ENCODE data around the gene HSD17B8. TPM values are rescaled to one million over a fixed set of nuclear protein-coding genes. Genes with fewer than 3 reads are reported as not detected.

The HSD17B8 gene
- total RNA-seq, 4 donors from 2014 or later: 30.2 to 79.4 (median 40.9) TPM

DNA sequence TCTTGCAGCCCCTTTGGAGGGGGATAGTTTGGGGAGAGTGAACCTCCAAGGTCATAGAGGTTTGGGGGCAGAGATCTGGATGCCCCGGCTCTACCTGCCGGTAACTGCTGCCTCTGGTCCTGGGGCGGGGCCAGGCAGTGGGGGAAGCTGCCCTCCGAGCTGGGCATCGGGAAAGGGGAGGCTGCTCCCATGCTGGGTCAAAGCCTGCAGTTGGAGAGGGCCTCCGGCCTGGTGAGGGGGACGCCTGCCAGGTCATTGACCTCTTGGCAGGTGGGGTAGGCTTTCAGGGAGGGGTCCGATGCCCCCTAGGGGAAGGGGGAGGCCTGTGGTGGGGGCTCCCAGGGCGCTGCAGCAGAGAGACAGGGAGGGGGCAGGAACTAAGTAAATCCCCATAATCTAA, 19.3 kb upstream of the HSD17B8 start:
- Histone ChIP-seq H3K27me3 (no peaks in the 10 kb centered on the region), H3K27ac (no peak overlapping the region), H3K36me3 (no peaks in the 10 kb centered on the region), H3K4me1 (no peaks in the 10 kb centered on the region), H3K9me3 (no peaks in the 10 kb centered on the region), H3K4me3 (replicated peaks in 1 of 3) (no peak overlapping the region)
- no peak for TF ChIP-seq POLR2A (IDR thresholded peaks at IDR 0.05)
- TF ChIP-seq, protein P1, sequence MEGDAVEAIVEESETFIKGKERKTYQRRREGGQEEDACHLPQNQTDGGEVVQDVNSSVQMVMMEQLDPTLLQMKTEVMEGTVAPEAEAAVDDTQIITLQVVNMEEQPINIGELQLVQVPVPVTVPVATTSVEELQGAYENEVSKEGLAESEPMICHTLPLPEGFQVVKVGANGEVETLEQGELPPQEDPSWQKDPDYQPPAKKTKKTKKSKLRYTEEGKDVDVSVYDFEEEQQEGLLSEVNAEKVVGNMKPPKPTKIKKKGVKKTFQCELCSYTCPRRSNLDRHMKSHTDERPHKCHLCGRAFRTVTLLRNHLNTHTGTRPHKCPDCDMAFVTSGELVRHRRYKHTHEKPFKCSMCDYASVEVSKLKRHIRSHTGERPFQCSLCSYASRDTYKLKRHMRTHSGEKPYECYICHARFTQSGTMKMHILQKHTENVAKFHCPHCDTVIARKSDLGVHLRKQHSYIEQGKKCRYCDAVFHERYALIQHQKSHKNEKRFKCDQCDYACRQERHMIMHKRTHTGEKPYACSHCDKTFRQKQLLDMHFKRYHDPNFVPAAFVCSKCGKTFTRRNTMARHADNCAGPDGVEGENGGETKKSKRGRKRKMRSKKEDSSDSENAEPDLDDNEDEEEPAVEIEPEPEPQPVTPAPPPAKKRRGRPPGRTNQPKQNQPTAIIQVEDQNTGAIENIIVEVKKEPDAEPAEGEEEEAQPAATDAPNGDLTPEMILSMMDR (IDR thresholded peaks at IDR 0.05): no peak
- intact Hi-C loops (cut with DNase I): no loop called here
- WGBS, 2 donors: 78 to 80% methylated on average over 8 to 9 of the region's 9 CpGs
- DNase-seq: no peak

DNA sequence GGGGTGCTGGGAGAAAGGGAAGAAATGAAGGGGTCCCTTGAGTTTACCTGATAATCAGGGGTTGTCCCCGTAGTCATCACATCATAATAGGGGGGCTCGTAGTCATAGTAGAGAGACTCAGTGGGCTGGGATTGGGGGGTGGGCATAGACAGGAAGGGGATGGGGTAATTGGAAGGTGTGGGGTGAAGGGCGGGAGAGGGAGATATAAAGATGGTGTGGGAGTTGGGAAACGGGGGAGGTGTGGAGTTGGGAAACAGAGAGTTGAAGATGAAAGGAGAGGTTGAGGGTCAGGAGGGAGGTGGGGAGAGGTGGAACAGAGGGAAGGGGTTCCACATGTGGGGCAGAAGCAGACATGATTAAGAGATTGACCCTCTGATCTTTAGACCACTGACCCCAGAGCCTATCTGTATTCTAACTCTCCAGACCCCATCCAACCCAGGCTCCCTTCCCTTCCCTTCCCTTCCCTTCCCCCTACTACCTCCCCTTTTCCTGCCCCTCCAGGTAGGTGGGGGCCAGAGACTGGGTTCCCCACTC, 18.7 kb upstream of the HSD17B8 start:
- Histone ChIP-seq H3K9me3 (no peaks in the 10 kb centered on the region), H3K4me1 (no peaks in the 10 kb centered on the region), H3K27me3 (no peaks in the 10 kb centered on the region), H3K36me3 (no peaks in the 10 kb centered on the region), H3K27ac (no peak overlapping the region), H3K4me3 (replicated peaks in 1 of 3) (no peak overlapping the region)
- WGBS, 2 donors: 84 to 91% methylated on average over 4 of the region's 4 CpGs
- intact Hi-C loops (cut with DNase I): no loop called here
- no peak for TF ChIP-seq POLR2A (IDR thresholded peaks at IDR 0.05)
- TF ChIP-seq, protein P1 (IDR thresholded peaks at IDR 0.05): no peak
- no peak for DNase-seq

DNA sequence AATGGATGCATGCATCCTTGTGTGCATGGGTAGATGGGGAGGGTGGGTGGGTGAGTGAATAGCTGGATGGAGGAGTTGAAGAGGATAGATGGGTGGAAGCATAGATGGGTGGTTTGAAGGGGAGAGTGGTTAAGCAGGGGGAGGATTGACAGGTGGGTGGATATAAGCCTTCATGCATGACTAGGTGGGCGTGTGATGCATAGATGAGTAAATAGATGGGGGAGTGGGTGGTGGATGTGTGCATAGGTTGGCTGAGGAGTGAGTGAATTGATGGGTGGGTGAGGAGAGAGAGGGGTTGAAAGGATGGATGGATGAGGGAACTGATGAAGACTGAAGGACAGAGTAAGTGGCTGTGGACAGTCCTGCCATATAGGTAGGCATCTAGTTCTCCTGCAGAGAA, 16.6 kb upstream of the HSD17B8 start:
- H3K27me3 ChIP-seq: no peaks in the 10 kb centered on the region
- TF ChIP-seq, protein P1 (IDR thresholded peaks at IDR 0.05): no peak
- no peak for TF ChIP-seq POLR2A (IDR thresholded peaks at IDR 0.05)
- H3K36me3 ChIP-seq: no peaks in the 10 kb centered on the region
- 90 to 94% methylated on average over 1 of the region's 1 CpG for WGBS, 2 donors
- intact Hi-C loops (cut with DNase I): no loop called here
- H3K27ac ChIP-seq: no peak overlapping the region
- peaks cover 12 to 20% of the 10 kb centered on the region in 2 donors for H3K4me1 ChIP-seq
- H3K4me3 ChIP-seq (replicated peaks in 1 of 3): no peak overlapping the region
- no peak for DNase-seq
- H3K9me3 ChIP-seq: no peaks in the 10 kb centered on the region

DNA sequence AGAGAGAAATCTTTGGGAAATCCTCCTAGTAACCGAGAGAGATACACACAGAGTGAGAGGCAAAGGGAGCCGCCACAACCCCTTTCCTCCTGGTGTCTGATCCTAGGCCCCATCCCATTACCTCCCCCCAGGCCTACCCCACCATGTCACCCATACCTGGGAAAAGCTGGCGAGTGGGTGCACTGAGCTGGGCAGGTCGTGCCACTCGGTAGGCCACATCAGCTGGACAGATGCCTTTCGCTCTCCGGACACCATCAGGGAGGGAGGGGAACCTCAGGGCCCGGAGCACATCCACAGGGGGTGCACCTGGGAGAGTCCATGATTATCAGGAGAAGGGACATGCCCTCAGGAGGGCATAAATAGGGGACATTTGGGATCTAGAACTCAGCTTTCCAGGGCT, 15.3 kb upstream of the HSD17B8 start:
- no peaks in the 10 kb centered on the region for H3K9me3 ChIP-seq
- no peak overlapping the region for H3K27ac ChIP-seq
- 88 to 99% methylated on average over 5 to 8 of the region's 8 CpGs for WGBS, 2 donors
- no peak for DNase-seq
- H3K27me3 ChIP-seq: no peaks in the 10 kb centered on the region
- no peak overlapping the region for H3K4me3 ChIP-seq (replicated peaks in 1 of 3)
- H3K4me1 ChIP-seq: peaks cover 14 to 29% of the 10 kb centered on the region in 2 donors
- TF ChIP-seq, protein P1 (IDR thresholded peaks at IDR 0.05): no peak
- TF ChIP-seq POLR2A (IDR thresholded peaks at IDR 0.05): no peak
- H3K36me3 ChIP-seq: peaks cover 0 to under 1% of the 10 kb centered on the region in 2 donors
- intact Hi-C loops (cut with DNase I): no loop called here

DNA sequence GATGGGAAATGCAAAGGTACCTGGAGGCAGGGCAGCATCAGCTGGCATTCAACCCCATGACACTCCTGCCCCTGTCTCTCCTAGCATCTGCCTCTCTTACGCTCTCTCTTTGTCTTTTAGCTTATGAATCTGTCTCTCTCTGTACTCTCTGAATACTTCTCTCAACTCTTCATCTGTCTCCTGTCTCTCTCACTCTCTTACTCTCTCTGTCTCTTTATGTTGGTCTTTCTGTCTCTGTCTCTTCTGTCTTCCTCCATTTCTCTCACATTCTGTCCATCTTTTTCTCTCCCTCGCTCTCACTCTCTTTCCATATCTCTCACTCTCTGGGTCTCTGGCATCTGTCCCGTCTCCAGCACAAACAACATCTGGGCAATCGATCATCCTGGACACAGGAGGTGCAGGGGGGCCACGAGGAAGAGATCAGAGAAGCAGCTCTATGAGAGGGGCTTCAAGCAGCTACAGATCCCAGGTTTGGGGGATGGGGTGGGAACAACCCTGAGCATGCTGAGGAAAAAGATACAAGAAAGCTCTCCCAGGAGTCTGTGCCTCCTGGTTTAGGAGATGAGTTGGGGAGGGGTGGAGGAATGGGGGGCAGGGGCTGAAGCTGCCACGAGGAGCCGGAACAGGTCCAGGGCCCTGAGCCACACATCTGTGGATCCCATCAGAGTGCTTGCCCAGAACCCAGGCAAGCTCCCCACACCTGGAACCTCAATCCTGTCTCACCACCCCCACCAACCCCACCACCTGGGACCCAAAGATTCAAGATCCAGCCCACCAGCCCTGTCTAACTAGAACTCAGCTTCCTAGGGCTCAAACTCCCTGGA, 14.6 kb upstream of the HSD17B8 start:
- Histone ChIP-seq H3K9me3 (no peaks in the 10 kb centered on the region), H3K27ac (no peak overlapping the region), H3K4me3 (replicated peaks in 1 of 3) (no peak overlapping the region), H3K27me3 (no peaks in the 10 kb centered on the region), H3K4me1 (peaks cover 14 to 29% of the 10 kb centered on the region in 2 donors), H3K36me3 (peaks cover 6 to 7% of the 10 kb centered on the region in 2 donors)
- intact Hi-C loops (cut with DNase I): no loop called here
- DNase-seq: no peak
- TF ChIP-seq, protein P1 (IDR thresholded peaks at IDR 0.05): no peak
- no peak for TF ChIP-seq POLR2A (IDR thresholded peaks at IDR 0.05)
- whole genome bisulfite sequencing, 2 donors: 69 to 76% methylated on average over 7 of the region's 7 CpGs
